ENCODE results near the gene CCDC141. TPM values are rescaled to one million over a fixed set of nuclear protein-coding genes. Genes with fewer than 3 reads are reported as not detected.
"Not testable (repeated sequence)": the region's sequence is repeated elsewhere in the genome, so short reads cannot be mapped to it uniquely, and the experiment has no call there.

Gene CCDC141
- total RNA-seq, 3 donors from 2014 or later (not counting 1 experiment from before 2014, with no cell fraction given), result 2.0 to 3.1 (median 2.0) TPM

DNA sequence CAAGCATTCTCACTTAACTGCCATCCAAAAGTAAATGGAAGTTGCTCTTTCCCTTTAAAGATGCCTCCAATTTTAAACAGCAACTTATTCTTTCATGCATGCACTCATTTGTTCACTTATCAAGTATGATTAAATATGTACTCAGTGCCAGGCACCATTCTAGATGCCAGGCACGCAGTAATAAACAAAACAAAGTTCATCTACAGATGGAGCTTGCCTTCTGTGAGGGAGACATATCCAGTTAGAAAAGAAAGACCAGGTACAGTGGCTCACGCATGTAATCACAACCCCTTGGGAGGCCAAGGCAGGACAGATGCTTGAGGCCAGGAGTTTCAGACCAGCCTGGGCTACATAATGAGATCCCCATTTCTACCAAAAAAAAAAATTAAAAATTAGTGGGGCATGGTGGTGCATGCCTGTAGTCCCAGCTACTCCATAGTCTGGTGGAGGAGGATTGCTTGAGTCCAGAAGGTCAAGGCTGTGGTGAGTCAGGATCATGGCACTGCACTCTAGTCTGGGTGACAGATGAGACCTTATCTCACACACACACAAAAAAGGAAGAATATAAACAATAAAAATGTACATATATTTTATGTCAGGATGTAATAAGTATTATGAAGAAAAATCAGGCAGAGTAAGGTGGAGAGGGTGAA lies 19.2 kb upstream of the CCDC141 start:
- Mint-ChIP-seq H3K36me3 (no peaks in the 10 kb centered on the region), H3K4me1 (no peaks in the 10 kb centered on the region), H3K27ac (no peak overlapping the region), H3K4me3 (no peak overlapping the region), H3K27me3 (ENCODE audit: low read depth in 2 of 2) (peaks cover 0 to 3% of the 10 kb centered on the region in 2 donors), H3K9me3 (no peaks in the 10 kb centered on the region)
- H3K27ac ChIP-seq (ENCODE audit: low read length), result no peak overlapping the region
- no peaks in the 10 kb centered on the region for H3K4me1 ChIP-seq (ENCODE audit: control insufficient read depth, insufficient read depth, low read length)
- no peak overlapping the region for H3K4me3 ChIP-seq (ENCODE audit: low read length)
- DNase-seq (no peak), ATAC-seq (no peak)
- intact Hi-C loops (cut with micrococcal nuclease), result no loop called here
- no peaks in the 10 kb centered on the region for H3K36me3 ChIP-seq (ENCODE audit: control insufficient read depth, insufficient read depth, low read length)
- WGBS (ENCODE audit: insufficient coverage), result 84% methylated on average over 2 of the region's 2 CpGs
- no peaks in the 10 kb centered on the region for H3K9me3 ChIP-seq (ENCODE audit: control insufficient read depth, insufficient read depth, low read length)
- peaks cover 2% of the 10 kb centered on the region for H3K27me3 ChIP-seq (ENCODE audit: control insufficient read depth, insufficient read depth, low read length)
- TF ChIP-seq, protein P1, sequence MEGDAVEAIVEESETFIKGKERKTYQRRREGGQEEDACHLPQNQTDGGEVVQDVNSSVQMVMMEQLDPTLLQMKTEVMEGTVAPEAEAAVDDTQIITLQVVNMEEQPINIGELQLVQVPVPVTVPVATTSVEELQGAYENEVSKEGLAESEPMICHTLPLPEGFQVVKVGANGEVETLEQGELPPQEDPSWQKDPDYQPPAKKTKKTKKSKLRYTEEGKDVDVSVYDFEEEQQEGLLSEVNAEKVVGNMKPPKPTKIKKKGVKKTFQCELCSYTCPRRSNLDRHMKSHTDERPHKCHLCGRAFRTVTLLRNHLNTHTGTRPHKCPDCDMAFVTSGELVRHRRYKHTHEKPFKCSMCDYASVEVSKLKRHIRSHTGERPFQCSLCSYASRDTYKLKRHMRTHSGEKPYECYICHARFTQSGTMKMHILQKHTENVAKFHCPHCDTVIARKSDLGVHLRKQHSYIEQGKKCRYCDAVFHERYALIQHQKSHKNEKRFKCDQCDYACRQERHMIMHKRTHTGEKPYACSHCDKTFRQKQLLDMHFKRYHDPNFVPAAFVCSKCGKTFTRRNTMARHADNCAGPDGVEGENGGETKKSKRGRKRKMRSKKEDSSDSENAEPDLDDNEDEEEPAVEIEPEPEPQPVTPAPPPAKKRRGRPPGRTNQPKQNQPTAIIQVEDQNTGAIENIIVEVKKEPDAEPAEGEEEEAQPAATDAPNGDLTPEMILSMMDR (IDR thresholded peaks at IDR 0.05), result no peak

DNA sequence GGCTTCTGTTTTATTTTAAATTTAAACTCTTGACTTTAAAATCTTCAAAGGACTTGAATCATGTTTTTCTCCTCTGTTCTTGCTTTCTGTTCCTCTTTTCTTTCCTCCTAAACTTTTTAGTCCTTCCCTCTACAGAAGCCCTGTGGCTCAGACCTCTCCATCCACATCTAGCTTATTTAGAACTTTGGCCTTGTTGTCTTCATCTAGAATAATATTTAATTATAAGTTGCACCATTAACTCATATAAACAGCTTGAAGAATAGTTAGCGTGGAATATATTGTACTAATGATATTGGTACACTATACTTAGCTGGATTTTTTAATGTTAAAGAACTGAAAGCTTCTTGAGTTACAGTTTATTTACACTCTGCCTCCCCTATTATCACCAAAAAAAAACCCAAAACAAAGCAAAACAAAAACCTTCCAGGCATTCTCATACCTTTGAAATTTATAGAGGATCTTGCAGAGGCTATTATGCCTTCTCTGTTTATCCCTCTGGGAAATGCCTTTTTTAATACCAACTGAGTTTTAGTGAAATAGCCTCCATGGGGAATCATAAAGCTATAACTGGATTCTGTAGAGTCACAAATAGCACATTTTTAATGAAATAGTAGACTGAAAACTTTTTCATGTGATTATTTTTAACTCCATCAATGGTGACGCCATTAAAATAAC lies 9.2 kb upstream of the CCDC141 start:
- WGBS (ENCODE audit: insufficient coverage), result no CpG with 5 or more reads among the region's 2 CpGs
- H3K27me3 Mint-ChIP-seq (ENCODE audit: low read depth in 2 of 2), result no peaks in the 10 kb centered on the region
- Histone ChIP-seq H3K4me1 (ENCODE audit: control insufficient read depth, insufficient read depth, low read length) (no peaks in the 10 kb centered on the region), H3K27ac (ENCODE audit: low read length) (no peak overlapping the region), H3K36me3 (ENCODE audit: control insufficient read depth, insufficient read depth, low read length) (no peaks in the 10 kb centered on the region), H3K27me3 (ENCODE audit: control insufficient read depth, insufficient read depth, low read length) (no peaks in the 10 kb centered on the region), H3K4me3 (ENCODE audit: low read length) (no peak overlapping the region), H3K9me3 (ENCODE audit: control insufficient read depth, insufficient read depth, low read length) (no peaks in the 10 kb centered on the region)
- H3K4me1 Mint-ChIP-seq, result no peaks in the 10 kb centered on the region
- H3K9me3 Mint-ChIP-seq, result no peaks in the 10 kb centered on the region
- ATAC-seq, result no peak
- DNase-seq, result no peak
- intact Hi-C loops (cut with micrococcal nuclease), result no loop called here
- TF ChIP-seq, protein P1 (IDR thresholded peaks at IDR 0.05), result no peak
- H3K27ac Mint-ChIP-seq, result no peak overlapping the region
- no peak overlapping the region for H3K4me3 Mint-ChIP-seq
- no peaks in the 10 kb centered on the region for H3K36me3 Mint-ChIP-seq

DNA sequence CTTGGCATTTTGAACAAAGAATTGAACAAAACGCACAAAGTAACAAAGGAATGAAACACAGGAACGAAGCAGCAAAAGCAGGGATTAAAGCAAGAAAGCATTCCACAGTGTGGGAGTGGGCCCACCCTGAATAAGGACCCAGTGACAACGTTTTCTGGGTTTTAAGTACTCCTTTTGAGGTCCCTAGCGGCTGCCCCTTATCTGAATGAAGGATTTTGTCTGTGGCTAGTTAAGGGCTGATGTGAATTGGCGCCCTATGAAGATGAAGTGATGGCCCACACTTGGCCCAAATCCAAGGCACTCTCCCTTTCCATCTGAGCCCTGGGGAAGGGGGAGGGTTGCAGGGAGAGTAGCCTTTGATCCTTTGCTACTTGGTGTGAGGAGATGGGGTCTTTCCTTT lies 7.8 kb upstream of the CCDC141 start:
- intact Hi-C loops (cut with micrococcal nuclease), result no loop called here
- Histone ChIP-seq H3K27ac (ENCODE audit: low read length) (no peak overlapping the region), H3K27me3 (ENCODE audit: control insufficient read depth, insufficient read depth, low read length) (no peaks in the 10 kb centered on the region), H3K9me3 (ENCODE audit: control insufficient read depth, insufficient read depth, low read length) (no peaks in the 10 kb centered on the region), H3K4me3 (ENCODE audit: low read length) (no peak overlapping the region), H3K4me1 (ENCODE audit: control insufficient read depth, insufficient read depth, low read length) (no peaks in the 10 kb centered on the region), H3K36me3 (ENCODE audit: control insufficient read depth, insufficient read depth, low read length) (no peaks in the 10 kb centered on the region)
- no peak overlapping the region for H3K4me3 Mint-ChIP-seq
- no peaks in the 10 kb centered on the region for H3K9me3 Mint-ChIP-seq
- no peaks in the 10 kb centered on the region for H3K4me1 Mint-ChIP-seq
- ATAC-seq, result no peak
- TF ChIP-seq, protein P1 (IDR thresholded peaks at IDR 0.05), result no peak
- H3K27me3 Mint-ChIP-seq (ENCODE audit: low read depth in 2 of 2), result no peaks in the 10 kb centered on the region
- H3K27ac Mint-ChIP-seq, result no peak overlapping the region
- DNase-seq, result no peak
- WGBS (ENCODE audit: insufficient coverage), result 86% methylated on average over 5 of the region's 5 CpGs
- no peaks in the 10 kb centered on the region for H3K36me3 Mint-ChIP-seq

DNA sequence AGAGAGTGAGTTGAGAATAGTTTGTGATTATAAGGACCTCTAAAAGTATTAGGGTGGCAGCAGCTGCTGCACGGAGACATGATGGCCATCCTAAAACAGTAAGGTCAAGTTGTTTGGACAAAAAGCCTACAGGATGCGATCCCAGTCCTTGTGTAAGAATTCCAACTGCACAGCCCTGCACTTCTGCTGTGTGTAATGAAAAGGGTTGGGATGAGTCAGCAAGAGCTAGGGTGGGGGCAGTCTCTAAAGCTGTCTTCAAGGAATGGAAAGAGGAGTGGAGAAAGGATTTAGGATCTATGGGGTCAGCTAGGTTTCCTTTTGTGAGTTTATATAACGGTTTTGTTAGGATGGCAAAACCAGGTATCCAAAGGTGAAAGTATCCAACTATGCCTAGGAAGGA lies 3.6 kb upstream of the CCDC141 start:
- DNase-seq; H3K27me3 Mint-ChIP-seq (ENCODE audit: low read depth in 2 of 2); H3K4me3 ChIP-seq (ENCODE audit: low read length); ATAC-seq; H3K4me1 ChIP-seq (ENCODE audit: control insufficient read depth, insufficient read depth, low read length); H3K4me3 Mint-ChIP-seq; H3K36me3 Mint-ChIP-seq; H3K27ac ChIP-seq (ENCODE audit: low read length); intact Hi-C loops (cut with micrococcal nuclease); H3K9me3 Mint-ChIP-seq; H3K27ac Mint-ChIP-seq; H3K27me3 ChIP-seq (ENCODE audit: control insufficient read depth, insufficient read depth, low read length); H3K9me3 ChIP-seq (ENCODE audit: control insufficient read depth, insufficient read depth, low read length); H3K36me3 ChIP-seq (ENCODE audit: control insufficient read depth, insufficient read depth, low read length): not testable (repeated sequence)
- peaks cover 9 to 11% of the 10 kb centered on the region in 2 donors for H3K4me1 Mint-ChIP-seq
- WGBS (ENCODE audit: insufficient coverage), result 97% methylated on average over 3 of the region's 3 CpGs

All from natural killer cell (primary cell).